Measurements from ENCODE around the gene MATCAP1. TPM values are rescaled to one million over a fixed set of nuclear protein-coding genes. Genes with fewer than 3 reads are reported as not detected.

Gene MATCAP1
- polyA plus RNA-seq, 2 of the 4 experiments (the other 2 are of a cell fraction): 7.5 to 20.8 TPM

GRCh38 chr16:67197704-67198103 lies 13.9 kb upstream of the MATCAP1 start:
- TF ChIP-seq POLR2A (IDR thresholded peaks at IDR 0.05; ENCODE audit: low read length) (no peak), ZFP36 (IDR thresholded peaks at IDR 0.05; ENCODE audit: borderline replicate concordance, partially characterized antibody) (no peak), TP53 (CRISPR knock-in tag; IDR thresholded peaks at IDR 0.05) (no peak), SREBF2 (IDR thresholded peaks at IDR 0.05) (no peak), GATA3 (IDR thresholded peaks at IDR 0.05; ENCODE audit: borderline replicate concordance) (no peak), POLR2AphosphoS2 (conservative IDR thresholded peaks at IDR 0.05; ENCODE audit: low read length) (no peak), REST (IDR thresholded peaks at IDR 0.05) (no peak)
- H3K4me2 ChIP-seq: no peak overlapping the region
- peaks cover 22% of the 10 kb centered on the region for H3K4me1 ChIP-seq
- H3K27ac ChIP-seq: no peak overlapping the region
- ATAC-seq (peak in 1 of 2 experiments; percentile 2; a peak in 1 of 6 replicates), DNase-seq (ENCODE audit: low read depth in 1 of 2, low spot score in 1 of 2) (no peak), FAIRE-seq (no peak)
- H3K9me3 ChIP-seq: no peaks in the 10 kb centered on the region
- ChIA-PET CTCF (interaction anchor here (0.6 to 10.3 kb wide), 28 partner anchors 9 to 532 kb away, joined by 3 to 105 read pairs (median 6); partner anchors contain the start of genes EXOC3L1, FBXL8, FHOD1 and TMEM208), POLR2A (interaction anchor here (0.6 to 1.6 kb wide), 4 partner anchors 10 to 48 kb away, joined by 3 to 5 read pairs (median 4); partner anchors contain the start of gene TMEM208)
- no peak overlapping the region for H3K4me3 ChIP-seq
- WGBS (ENCODE audit: missing lambda C conversion rate): 75% methylated on average over 6 of the region's 6 CpGs

GRCh38 chr16:67196881-67197280 lies 13.1 kb upstream of the MATCAP1 start:
- no peak for TF ChIP-seq JUNB (IDR thresholded peaks at IDR 0.05)
- H3K4me1 ChIP-seq: peaks cover 22% of the 10 kb centered on the region
- ChIA-PET CTCF (interaction anchor here (0.6 to 10.3 kb wide), 10 partner anchors 8 to 281 kb away, joined by 3 to 105 read pairs (median 8); partner anchors contain the start of genes EXOC3L1, FBXL8, FHOD1 and TRADD), POLR2A (no interaction called here)
- no peak for DNase-seq (ENCODE audit: low read depth in 1 of 2, low spot score in 1 of 2)
- H3K27ac ChIP-seq: no peak overlapping the region
- H3K4me2 ChIP-seq: no peak overlapping the region
- no peak for ATAC-seq
- H3K4me3 ChIP-seq: no peak overlapping the region
- 92% methylated on average over 1 of the region's 1 CpG for WGBS (ENCODE audit: missing lambda C conversion rate)
- no peak for FAIRE-seq
- H3K9me3 ChIP-seq: no peaks in the 10 kb centered on the region

- no peak for FAIRE-seq
- ChIA-PET CTCF (interaction anchor here (0.7 to 10.3 kb wide), 7 partner anchors 8 to 89 kb away, joined by 3 to 105 read pairs (median 5); no protein-coding TSS in a partner anchor), POLR2A (no interaction called here)
- TF ChIP-seq ATOH8 (CRISPR knock-in tag; IDR thresholded peaks at IDR 0.05; ENCODE audit: low read depth): no peak
- no peak for TF ChIP-seq CHD2 (IDR thresholded peaks at IDR 0.05; ENCODE audit: low read length, partially characterized antibody)
- TF ChIP-seq FOSL2 (IDR thresholded peaks at IDR 0.05): no peak
- no peak for TF ChIP-seq FOSL2 (CRISPR knock-in tag; IDR thresholded peaks at IDR 0.05)
- TF ChIP-seq BHLHE40 (IDR thresholded peaks at IDR 0.05; ENCODE audit: low read depth, low read length): no peak
- TF ChIP-seq ELK1 (IDR thresholded peaks at IDR 0.05; ENCODE audit: low read depth, low read length): no peak
- TF ChIP-seq TP53 (CRISPR knock-in tag; IDR thresholded peaks at IDR 0.05): no peak
- no peak for TF ChIP-seq FOSB (CRISPR knock-in tag; IDR thresholded peaks at IDR 0.05)
- TF ChIP-seq MAX (IDR thresholded peaks at IDR 0.05): no peak
- no peak for TF ChIP-seq ZNF302 (CRISPR knock-in tag; IDR thresholded peaks at IDR 0.05)
- TF ChIP-seq NFE2L2 (conservative IDR thresholded peaks at IDR 0.05; ENCODE audit: low read length): no peak
- no peak for TF ChIP-seq NR3C1 (IDR thresholded peaks at IDR 0.05)
- TF ChIP-seq HES2 (IDR thresholded peaks at IDR 0.05): no peak
- no peaks in the 10 kb centered on the region for H3K9me3 ChIP-seq
- no peak overlapping the region for H3K4me3 ChIP-seq
- H3K4me2 ChIP-seq: no peak overlapping the region
- H3K4me1 ChIP-seq: peaks cover 28% of the 10 kb centered on the region
- ATAC-seq: no peak
- H3K27ac ChIP-seq: no peak overlapping the region
- WGBS (ENCODE audit: missing lambda C conversion rate): 77% methylated on average over 3 of the region's 5 CpGs
- DNase-seq (ENCODE audit: low read depth in 1 of 2, low spot score in 1 of 2): no peak
Measured at GRCh38 chr16:67195676-67196075, 11.9 kb upstream of the MATCAP1 start.
